ENCODE results near the gene HMGN3.

DNA sequence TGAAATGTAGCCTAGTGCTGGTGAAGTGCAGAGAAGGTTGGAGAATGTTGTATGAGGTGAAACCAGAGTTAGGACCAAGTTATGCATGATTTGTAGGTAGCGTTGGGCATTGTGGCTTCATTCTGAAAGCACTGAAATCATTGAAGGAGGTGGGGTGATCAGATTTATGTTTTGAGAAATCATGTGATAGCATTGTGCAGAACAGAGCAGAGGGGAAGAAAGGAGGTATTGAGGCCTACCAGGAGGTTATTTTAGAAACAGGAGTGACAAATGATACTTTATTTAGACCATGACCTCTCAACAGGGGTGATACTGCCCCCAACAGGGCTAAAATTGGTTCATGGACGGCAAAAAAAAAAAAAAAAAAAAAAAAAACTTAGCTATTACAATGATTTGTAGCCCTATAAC is 15.6 kb upstream of the HMGN3 start:
- TF ChIP-seq POLR2A (IDR thresholded peaks at IDR 0.05) (no peak), CTCF (IDR thresholded peaks at IDR 0.05) (peak in 9 of 12 donors; percentile 12 to 51 (median 29))

All from heart left ventricle (tissue), 13 donors.